Osteoblast (primary cell): ENCODE measurements around the gene FBXW9. TPM values are rescaled to one million over a fixed set of nuclear protein-coding genes. Genes with fewer than 3 reads are reported as not detected.

Experiments
- DNase-seq: peaks from one replicate; pipeline ENCODE4 v3.0.0; 2011; ENCODE audit warnings: low spot score, mixed read lengths; ENCODE audit not compliant: insufficient read length; ENCODE audit errors: missing footprints
- H2AFZ ChIP-seq: 2 replicates; pipeline ENCODE4 v1.6.0; 2011; ENCODE audit warnings: mild to moderate bottlenecking, low read length
- H3K27ac ChIP-seq: 2 replicates; pipeline ENCODE4 v1.5.1; 2011; ENCODE audit warnings: mild to moderate bottlenecking, low read depth, low read length, moderate library complexity
- H3K27me3 ChIP-seq: 2 replicates; pipeline ENCODE4 v1.6.0; 2012; ENCODE audit warnings: mild to moderate bottlenecking, control low read depth, inconsistent platforms, low read length, moderate library complexity; ENCODE audit not compliant: insufficient read depth
- H3K36me3 ChIP-seq: 2 replicates; pipeline ENCODE4 v1.5.1; 2011; ENCODE audit warnings: mild to moderate bottlenecking, low read length, control low read depth, moderate library complexity; ENCODE audit not compliant: insufficient read depth
- H3K4me1 ChIP-seq: 2 replicates; pipeline ENCODE4 v1.5.1; 2011; ENCODE audit warnings: mild to moderate bottlenecking, low read length, control low read depth, moderate library complexity; ENCODE audit not compliant: insufficient read depth
- H3K4me2 ChIP-seq: 2 replicates; pipeline ENCODE4 v1.6.0; 2011; ENCODE audit warnings: mild to moderate bottlenecking, low read length; ENCODE audit not compliant: insufficient read depth
- H3K4me3 ChIP-seq: fragments of 200-600 bp; sonication (generic); 3 replicates; pipeline ENCODE4 v1.5.1; 2012; ENCODE audit warnings: mild to moderate bottlenecking, low read length, inconsistent platforms; ENCODE audit not compliant: insufficient read depth
- H3K79me2 ChIP-seq: 2 replicates; pipeline ENCODE4 v1.6.0; 2012; ENCODE audit warnings: mild to moderate bottlenecking, low read length, control low read depth, inconsistent platforms; ENCODE audit not compliant: insufficient read depth
- H3K9me3 ChIP-seq: 2 replicates; pipeline ENCODE4 v1.5.1; 2011; ENCODE audit warnings: low read depth, low read length, control low read depth
- H4K20me1 ChIP-seq: 2 replicates; pipeline ENCODE4 v1.6.0; 2012; ENCODE audit warnings: mild to moderate bottlenecking, low read length, control low read depth; ENCODE audit not compliant: insufficient read depth
- CTCF ChIP-seq: IDR thresholded peaks from 2 replicates; pipeline ENCODE4 v1.5.1; 2011; ENCODE audit warnings: mild to moderate bottlenecking, low read depth, low read length, moderate library complexity; ENCODE audit errors: extremely low read depth
- total RNA-seq: library from RNA; depleted of rRNA; stranded (reverse); fragments of >200 nt; gene quantifications from 2 replicates; pipeline ENCODE4 v1.2.3, GENCODE V29; 2012

FBXW9 gene
- total RNA-seq, 1 donor = 18.5 TPM

- Histone ChIP-seq H3K79me2 (peaks cover 21% of the 10 kb centered on the region), H3K4me2 (no peak overlapping the region), H4K20me1 (peaks cover 31% of the 10 kb centered on the region), H3K4me1 (no peaks in the 10 kb centered on the region), H2AFZ (no peak overlapping the region), H3K4me3 (no peak overlapping the region), H3K27me3 (no peaks in the 10 kb centered on the region), H3K9me3 (no peaks in the 10 kb centered on the region), H3K27ac (no peak overlapping the region), H3K36me3 (peaks cover 59% of the 10 kb centered on the region)
- no peak for TF ChIP-seq CTCF
- DNase-seq = peak; percentile 31
Observed at GRCh38 chr19:12676928-12677327, 19.5 kb downstream of the FBXW9 start.

GRCh38 chr19:12676384-12676792 lies 20.0 kb downstream of the FBXW9 start:
- TF ChIP-seq CTCF = peak; percentile 88
- peaks cover 59% of the 10 kb centered on the region for H3K36me3 ChIP-seq
- H3K4me2 ChIP-seq = no peak overlapping the region
- no peaks in the 10 kb centered on the region for H3K9me3 ChIP-seq
- H3K27ac ChIP-seq = no peak overlapping the region
- peaks cover 21% of the 10 kb centered on the region for H3K79me2 ChIP-seq
- H3K4me1 ChIP-seq = no peaks in the 10 kb centered on the region
- no peak overlapping the region for H3K4me3 ChIP-seq
- H3K27me3 ChIP-seq = no peaks in the 10 kb centered on the region
- H4K20me1 ChIP-seq = peaks cover 31% of the 10 kb centered on the region
- DNase-seq = peak; percentile 95
- no peak overlapping the region for H2AFZ ChIP-seq

GRCh38 chr19:12675940-12676339 lies 20.5 kb downstream of the FBXW9 start:
- H3K4me3 ChIP-seq = no peak overlapping the region
- peaks cover 59% of the 10 kb centered on the region for H3K36me3 ChIP-seq
- peaks cover 31% of the 10 kb centered on the region for H4K20me1 ChIP-seq
- no peaks in the 10 kb centered on the region for H3K9me3 ChIP-seq
- no peak for TF ChIP-seq CTCF
- no peaks in the 10 kb centered on the region for H3K27me3 ChIP-seq
- peak; percentile 55 for DNase-seq
- H3K79me2 ChIP-seq = peaks cover 21% of the 10 kb centered on the region
- no peak overlapping the region for H3K4me2 ChIP-seq
- H3K4me1 ChIP-seq = no peaks in the 10 kb centered on the region
- no peak overlapping the region for H3K27ac ChIP-seq
- no peak overlapping the region for H2AFZ ChIP-seq

DNA sequence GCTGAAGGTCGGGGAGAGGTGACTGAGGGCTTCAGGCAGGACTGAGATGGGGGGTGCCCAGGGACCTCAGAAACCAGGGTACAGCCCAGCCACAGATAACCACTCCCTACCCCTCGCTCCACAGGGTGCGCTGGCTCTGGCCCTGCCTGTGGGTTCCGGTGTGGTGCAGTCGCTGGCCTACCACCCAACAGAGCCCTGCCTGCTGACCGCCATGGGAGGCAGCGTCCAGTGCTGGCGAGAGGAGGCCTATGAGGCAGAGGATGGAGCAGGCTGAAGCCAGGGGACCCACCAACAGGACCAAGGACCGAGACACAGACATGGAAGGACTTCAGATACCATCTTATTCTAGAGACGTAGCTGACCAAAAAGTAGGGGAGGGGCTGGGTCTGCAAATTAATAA lies 21.0 kb downstream of the FBXW9 start:
- no peak overlapping the region for H2AFZ ChIP-seq
- peaks cover 25% of the 10 kb centered on the region for H3K79me2 ChIP-seq
- H3K27me3 ChIP-seq = no peaks in the 10 kb centered on the region
- no peak overlapping the region for H3K27ac ChIP-seq
- no peak overlapping the region for H3K4me2 ChIP-seq
- no peak overlapping the region for H3K4me3 ChIP-seq
- TF ChIP-seq CTCF = no peak
- peaks cover 59% of the 10 kb centered on the region for H3K36me3 ChIP-seq
- H3K9me3 ChIP-seq = no peaks in the 10 kb centered on the region
- peak; percentile 31 for DNase-seq
- peaks cover 31% of the 10 kb centered on the region for H4K20me1 ChIP-seq
- peaks cover 4% of the 10 kb centered on the region for H3K4me1 ChIP-seq
